Endothelial cell of umbilical vein (primary cell): ENCODE data around the gene CUBN. TPM values are rescaled to one million over a fixed set of nuclear protein-coding genes. Genes with fewer than 3 reads are reported as not detected.

ENCODE experiments used
- BruUV-seq: library from RNA; stranded (reverse); fragments of 400-500 nt; replicated peaks from 2 replicates; lab custom pipeline; 2021; lab: Mats Ljungman, UMichigan
- CTCF ChIA-PET: fragments of 300-600, 350-600 bp; sonication (Branson Sonifier 250); formaldehyde crosslinking; loops from one replicate; lab custom pipeline; 2021; ENCODE audit warnings: antibody characterized with exemption, inconsistent platforms; lab: Charles Lee
- POLR2A ChIA-PET: fragments of 300-600, 350-600 bp; sonication (Branson Sonifier 250); formaldehyde crosslinking; loops from one replicate; lab custom pipeline; 2021; ENCODE audit warnings: antibody characterized with exemption, inconsistent platforms; lab: Charles Lee
- DNase-seq: peaks from one replicate; pipeline ENCODE4 v3.0.0-alpha.2; 2011; ENCODE audit warnings: low read depth, low spot score
- FAIRE-seq: peaks from 2 replicates; lab custom pipeline; 2011; peaks lifted over from hg19 to GRCh38; lab: Jason Lieb, UNC
- H2AFZ ChIP-seq: 2 replicates; pipeline ENCODE4 v1.6.0; 2012; ENCODE audit warnings: low read depth, low read length, control low read depth, inconsistent platforms
- H3K27ac ChIP-seq: 2 replicates; pipeline ENCODE4 v1.5.1; 2011; ENCODE audit warnings: low read depth, mild to moderate bottlenecking, control low read depth, low read length, moderate library complexity; ENCODE audit not compliant: insufficient read depth
- H3K27me3 ChIP-seq, 2 experiments: 2 replicates each; pipeline versions ENCODE4 v1.6.0 to v1.6.1; 2011; ENCODE audit warnings: low read length in 2 of 2, mixed read lengths in 1 of 2; ENCODE audit not compliant: control insufficient read depth in 2 of 2, insufficient read depth in 2 of 2
- H3K36me3 ChIP-seq, 2 experiments: 2 replicates in 1 of 2; 3 replicates in 1 of 2; pipeline ENCODE4 v1.5.1; 2011; ENCODE audit warnings: low read length in 2 of 2, mild to moderate bottlenecking in 1 of 2, moderate library complexity in 1 of 2; ENCODE audit not compliant: control insufficient read depth in 2 of 2, insufficient read depth in 2 of 2; ENCODE audit errors: extremely low read depth in 1 of 2
- H3K4me1 ChIP-seq: 3 replicates; pipeline ENCODE4 v1.5.1; 2011; ENCODE audit warnings: mild to moderate bottlenecking, low read length; ENCODE audit not compliant: control insufficient read depth, insufficient read depth; ENCODE audit errors: extremely low read depth
- H3K4me2 ChIP-seq: 2 replicates; pipeline ENCODE4 v1.6.1; 2011; ENCODE audit warnings: low read length, control low read depth, mixed read lengths; ENCODE audit not compliant: insufficient read depth
- H3K4me3 ChIP-seq, 3 experiments: fragments of 200-600 bp in 1 of 3; sonication (generic), shearing (Covaris generic) in 1 of 3; replicated peaks in 1 of 3; 2 replicates each; pipeline ENCODE4 v1.5.1; 2011 to 2016; ENCODE audit warnings: control low read depth in 3 of 3, low read length in 3 of 3, mild to moderate bottlenecking in 2 of 3, inconsistent platforms in 1 of 3, low read depth in 1 of 3, moderate library complexity in 1 of 3; ENCODE audit not compliant: insufficient read depth in 1 of 3
- H3K79me2 ChIP-seq: 2 replicates; pipeline ENCODE4 v1.6.0; 2012; ENCODE audit warnings: low read length, inconsistent platforms; ENCODE audit not compliant: control insufficient read depth, insufficient read depth
- H3K9ac ChIP-seq: replicated peaks from 2 replicates; pipeline ENCODE3; 2011; ENCODE audit warnings: low read length, control low read depth; ENCODE audit not compliant: insufficient read depth; ENCODE audit errors: extremely low read depth
- H3K9me1 ChIP-seq: replicated peaks from 3 replicates; pipeline ENCODE4 v1.6.0; 2011; ENCODE audit warnings: mild to moderate bottlenecking, low read length; ENCODE audit not compliant: control insufficient read depth, insufficient read depth; ENCODE audit errors: extremely low read depth
- H3K9me3 ChIP-seq: replicated peaks from 2 replicates; pipeline ENCODE4 v1.5.1; 2012; ENCODE audit warnings: low read length, inconsistent platforms; ENCODE audit not compliant: control insufficient read depth, insufficient read depth
- H4K20me1 ChIP-seq: replicated peaks from 2 replicates; pipeline ENCODE3; 2011; ENCODE audit warnings: mild to moderate bottlenecking, low read length; ENCODE audit not compliant: control insufficient read depth, insufficient read depth; ENCODE audit errors: extremely low read depth
- CTCF ChIP-seq, 2 donors: IDR thresholded peaks; 1 replicate in 1 of 2; 2 replicates in 1 of 2; pipeline ENCODE4 v1.5.1; 2011; ENCODE audit warnings: low read length in 2 of 2, mild to moderate bottlenecking in 2 of 2, moderate library complexity in 2 of 2, control low read depth in 1 of 2, inconsistent platforms in 1 of 2, low read depth in 1 of 2; ENCODE audit not compliant: insufficient read depth in 1 of 2; ENCODE audit errors: extremely low read depth in 1 of 2
- EZH2 ChIP-seq: IDR thresholded peaks from 2 replicates; pipeline ENCODE4 v1.6.1; 2012; ENCODE audit warnings: borderline replicate concordance, low read depth, mild to moderate bottlenecking, moderate library complexity, low read length, inconsistent platforms; ENCODE audit not compliant: severe bottlenecking
- FOS ChIP-seq: IDR thresholded peaks from 2 replicates; pipeline ENCODE4 v1.6.1; 2011; ENCODE audit warnings: mild to moderate bottlenecking, low read length, moderate library complexity, borderline replicate concordance; ENCODE audit not compliant: insufficient read depth
- GATA2 ChIP-seq: IDR thresholded peaks from 2 replicates; pipeline ENCODE4 v1.7.0; 2011; ENCODE audit warnings: low read depth, mild to moderate bottlenecking, moderate library complexity, mixed read lengths, low read length; ENCODE audit not compliant: insufficient read length, insufficient read depth
- JUN ChIP-seq: IDR thresholded peaks from 2 replicates; pipeline ENCODE4 v1.6.1; 2011; ENCODE audit warnings: borderline replicate concordance, low read depth; ENCODE audit not compliant: insufficient read length, insufficient read depth
- MYC ChIP-seq: IDR thresholded peaks from one replicate; pipeline ENCODE4 v1.6.1; 2011; ENCODE audit warnings: mild to moderate bottlenecking, low read depth, low read length
- POLR2A ChIP-seq: IDR thresholded peaks from 2 replicates; pipeline ENCODE4 v1.6.1; 2012; ENCODE audit warnings: low read depth, mild to moderate bottlenecking, control low read depth, low read length
- POLR2AphosphoS5 ChIP-seq: IDR thresholded peaks from 2 replicates; pipeline ENCODE4 v1.6.1; 2012; ENCODE audit warnings: low read depth, mild to moderate bottlenecking, control low read depth, low read length, moderate library complexity; ENCODE audit not compliant: insufficient read depth
- dilution Hi-C: fragments of 300-500 bp; cut with MboI; formaldehyde crosslinking; loops from one replicate; pipeline ENCODE4 v1.15.0; 2019; ENCODE audit warnings: low sequenced_read_pairs; ENCODE audit not compliant: extremely low pct_ligation_motif_present
- intact Hi-C: fragments of 100-400 bp; cut with micrococcal nuclease; formaldehyde crosslinking; loops from one replicate; pipeline ENCODE4 v1.10.0; 2022
- polyA plus RNA-seq, 4 experiments: library from polyadenylated mRNA; depleted of rRNA in 3 of 4; stranded (reverse) in 3 of 4; unstranded in 1 of 4; fragments of >200 nt; gene quantifications; 2 replicates each; pipeline versions ENCODE4 v1.2.1 to v1.2.3, GENCODE V29; 2011 to 2012; ENCODE audit warnings: missing spikeins in 1 of 4
- total RNA-seq: library from RNA; stranded (reverse); gene quantifications from 2 replicates; pipeline ENCODE4 v1.2.3, GENCODE V29; 2021
- TF ChIP-seq, protein P1 (sequence below): IDR thresholded peaks from 2 replicates; pipeline ENCODE4 v1.6.1; 2011; ENCODE audit not compliant: insufficient read depth, insufficient read length

CUBN gene
- total and polyA plus RNA-seq, 2 donors (not counting 3 experiments of a cell fraction or from before 2014, with no cell fraction given): 2.7 to 4.6 TPM

- ChIA-PET POLR2A (no interaction called here), CTCF (no interaction called here)
- dilution Hi-C loops (no loop called here), intact Hi-C loops (no loop called here)
- H3K4me1 ChIP-seq: peaks cover 16% of the 10 kb centered on the region
- no peak overlapping the region for H3K27ac ChIP-seq
- H3K9me3 ChIP-seq: no peaks in the 10 kb centered on the region
- H3K27me3 ChIP-seq: no peaks in the 10 kb centered on the region
- H3K9ac ChIP-seq: no peak overlapping the region
- FAIRE-seq (no peak), DNase-seq (no peak)
- no peak overlapping the region for H3K4me2 ChIP-seq
- H3K4me3 ChIP-seq: no peak overlapping the region
- TF ChIP-seq FOS: no peak
- no peak for TF ChIP-seq GATA2
- no peak for TF ChIP-seq POLR2AphosphoS5
- no peak for TF ChIP-seq CTCF (IDR thresholded peaks at IDR 0.05; ENCODE audit: extremely low read depth in 1 of 2, insufficient read depth in 1 of 2, low read depth in 1 of 2, low read length in 2 of 2)
- TF ChIP-seq, protein P1, sequence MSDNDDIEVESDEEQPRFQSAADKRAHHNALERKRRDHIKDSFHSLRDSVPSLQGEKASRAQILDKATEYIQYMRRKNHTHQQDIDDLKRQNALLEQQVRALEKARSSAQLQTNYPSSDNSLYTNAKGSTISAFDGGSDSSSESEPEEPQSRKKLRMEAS: no peak
- no peak for TF ChIP-seq MYC
- TF ChIP-seq EZH2: no peak
- no peak for TF ChIP-seq JUN
- TF ChIP-seq POLR2A: no peak
- no peak overlapping the region for H2AFZ ChIP-seq
- no peaks in the 10 kb centered on the region for H3K9me1 ChIP-seq
- no peaks in the 10 kb centered on the region for H3K36me3 ChIP-seq
- H4K20me1 ChIP-seq: no peaks in the 10 kb centered on the region
- no peaks in the 10 kb centered on the region for H3K79me2 ChIP-seq
- no TSS peak for BruUV-seq
Observed at GRCh38 chr10:17047908-17048307, 81.7 kb downstream of the CUBN start.
